PC-3 (cell line): ENCODE results near the gene TC2N.

Experiments
- EZH2phosphoT487 ChIP-seq: fragments of 300-600 bp; sonication (generic); IDR thresholded peaks from 2 replicates; pipeline ENCODE4 v1.6.1; 2018; ENCODE audit warnings: mild to moderate bottlenecking, antibody characterized with exemption, low read length, borderline replicate concordance
- TF ChIP-seq, protein P1 (sequence below): fragments of 300-600 bp; sonication (generic); conservative IDR thresholded peaks from 2 replicates; pipeline ENCODE4 v1.5.1; 2017; ENCODE audit warnings: antibody characterized with exemption, low read depth, mild to moderate bottlenecking, low read length

DNA sequence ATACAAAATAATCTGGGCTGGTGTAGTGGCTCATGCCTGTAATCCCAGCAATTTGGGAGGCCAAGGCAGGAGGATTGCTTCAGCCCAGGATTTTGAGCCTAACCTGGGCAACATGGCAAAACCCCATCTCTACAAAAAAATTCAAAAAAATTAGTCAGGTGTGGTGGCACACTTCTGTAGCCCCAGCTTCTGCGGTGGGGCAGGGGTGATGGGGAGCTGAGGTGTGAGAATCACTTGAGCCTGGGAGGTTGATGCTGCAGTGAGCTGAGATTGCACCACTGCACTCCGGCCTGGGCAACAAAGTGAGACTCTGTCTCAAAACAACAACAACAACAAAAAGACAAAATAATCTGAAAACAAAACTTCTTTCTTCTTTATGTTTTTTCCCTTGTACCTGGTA is 66.0 kb downstream of the TC2N start:
- TF ChIP-seq, protein P1, sequence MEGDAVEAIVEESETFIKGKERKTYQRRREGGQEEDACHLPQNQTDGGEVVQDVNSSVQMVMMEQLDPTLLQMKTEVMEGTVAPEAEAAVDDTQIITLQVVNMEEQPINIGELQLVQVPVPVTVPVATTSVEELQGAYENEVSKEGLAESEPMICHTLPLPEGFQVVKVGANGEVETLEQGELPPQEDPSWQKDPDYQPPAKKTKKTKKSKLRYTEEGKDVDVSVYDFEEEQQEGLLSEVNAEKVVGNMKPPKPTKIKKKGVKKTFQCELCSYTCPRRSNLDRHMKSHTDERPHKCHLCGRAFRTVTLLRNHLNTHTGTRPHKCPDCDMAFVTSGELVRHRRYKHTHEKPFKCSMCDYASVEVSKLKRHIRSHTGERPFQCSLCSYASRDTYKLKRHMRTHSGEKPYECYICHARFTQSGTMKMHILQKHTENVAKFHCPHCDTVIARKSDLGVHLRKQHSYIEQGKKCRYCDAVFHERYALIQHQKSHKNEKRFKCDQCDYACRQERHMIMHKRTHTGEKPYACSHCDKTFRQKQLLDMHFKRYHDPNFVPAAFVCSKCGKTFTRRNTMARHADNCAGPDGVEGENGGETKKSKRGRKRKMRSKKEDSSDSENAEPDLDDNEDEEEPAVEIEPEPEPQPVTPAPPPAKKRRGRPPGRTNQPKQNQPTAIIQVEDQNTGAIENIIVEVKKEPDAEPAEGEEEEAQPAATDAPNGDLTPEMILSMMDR, result no peak
- no peak for TF ChIP-seq EZH2phosphoT487
